SU-DHL-6 (cell line): ENCODE results near the gene SUSD6.

Experiments used
- EZH2phosphoT487 ChIP-seq: fragments of 200-600 bp; sonication (generic), shearing (Covaris generic); conservative IDR thresholded peaks from 2 replicates; pipeline ENCODE4 v1.6.1; 2018; ENCODE audit warnings: mild to moderate bottlenecking, antibody characterized with exemption, low read length, moderate library complexity, mixed read lengths
- TF ChIP-seq, protein P1 (sequence below): fragments of 200-600 bp; sonication (generic); IDR thresholded peaks from one replicate; pipeline ENCODE4 v1.5.1; 2017; ENCODE audit warnings: antibody characterized with exemption, mild to moderate bottlenecking, low read length, moderate library complexity; ENCODE audit not compliant: insufficient read depth, poor library complexity, severe bottlenecking

- TF ChIP-seq, protein P1, sequence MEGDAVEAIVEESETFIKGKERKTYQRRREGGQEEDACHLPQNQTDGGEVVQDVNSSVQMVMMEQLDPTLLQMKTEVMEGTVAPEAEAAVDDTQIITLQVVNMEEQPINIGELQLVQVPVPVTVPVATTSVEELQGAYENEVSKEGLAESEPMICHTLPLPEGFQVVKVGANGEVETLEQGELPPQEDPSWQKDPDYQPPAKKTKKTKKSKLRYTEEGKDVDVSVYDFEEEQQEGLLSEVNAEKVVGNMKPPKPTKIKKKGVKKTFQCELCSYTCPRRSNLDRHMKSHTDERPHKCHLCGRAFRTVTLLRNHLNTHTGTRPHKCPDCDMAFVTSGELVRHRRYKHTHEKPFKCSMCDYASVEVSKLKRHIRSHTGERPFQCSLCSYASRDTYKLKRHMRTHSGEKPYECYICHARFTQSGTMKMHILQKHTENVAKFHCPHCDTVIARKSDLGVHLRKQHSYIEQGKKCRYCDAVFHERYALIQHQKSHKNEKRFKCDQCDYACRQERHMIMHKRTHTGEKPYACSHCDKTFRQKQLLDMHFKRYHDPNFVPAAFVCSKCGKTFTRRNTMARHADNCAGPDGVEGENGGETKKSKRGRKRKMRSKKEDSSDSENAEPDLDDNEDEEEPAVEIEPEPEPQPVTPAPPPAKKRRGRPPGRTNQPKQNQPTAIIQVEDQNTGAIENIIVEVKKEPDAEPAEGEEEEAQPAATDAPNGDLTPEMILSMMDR: no peak
- no peak for TF ChIP-seq EZH2phosphoT487
Observed at GRCh38 chr14:69569859-69570258, 41.5 kb upstream of the SUSD6 start.
